GM18502 (cell line): ENCODE results near the gene SUSD3.

Source experiments
- ATAC-seq: cut with Tn5 transposase; IDR thresholded peaks from one replicate; pipeline ENCODE4 v1.9.1; 2021; ENCODE audit warnings: mild to moderate bottlenecking; ENCODE audit not compliant: unreplicated experiment, poor library complexity

SUSD3 gene

GRCh38 chr9:93132946-93133680, 74.6 kb downstream of the SUSD3 start:
- no peak for ATAC-seq

GRCh38 chr9:93133681-93134014, 75.1 kb downstream of the SUSD3 start:
- peak; percentile 41 for ATAC-seq

GRCh38 chr9:93134015-93134739, 75.7 kb downstream of the SUSD3 start, which contains the start of gene NINJ1:
Gene NINJ1, minus strand, starts transcription at chr9:93134251. Its CDS starts 34 bp downstream, at chr9:93134217.
- peak; percentile 77 for ATAC-seq
